H9 (cell line): ENCODE measurements around the gene ADAMTS3. TPM values are rescaled to one million over a fixed set of nuclear protein-coding genes. Genes with fewer than 3 reads are reported as not detected.

Source experiments
- DNase-seq: peaks from one replicate; pipeline ENCODE4 v3.0.0-alpha.2; 2017
- H2AFZ ChIP-seq: one replicate; pipeline ENCODE4 v1.6.1; 2013; ENCODE audit warnings: mild to moderate bottlenecking, low read length, control low read depth, moderate library complexity
- H2AK5ac ChIP-seq: 2 replicates; pipeline ENCODE4 v1.6.1; 2013; ENCODE audit warnings: low read length, control low read depth, mixed read lengths; ENCODE audit not compliant: insufficient read length
- H2BK120ac ChIP-seq: one replicate; pipeline ENCODE4 v1.6.1; 2013; ENCODE audit warnings: low read depth, mild to moderate bottlenecking, low read length, control low read depth, inconsistent platforms; ENCODE audit not compliant: poor library complexity, severe bottlenecking
- H2BK12ac ChIP-seq: 2 replicates; pipeline ENCODE4 v1.6.1; 2013; ENCODE audit warnings: low read length, control low read depth, mixed read lengths, low read depth; ENCODE audit not compliant: insufficient read length
- H2BK15ac ChIP-seq: 2 replicates; pipeline ENCODE4 v1.6.1; 2013; ENCODE audit warnings: low read depth, low read length, control low read depth
- H2BK20ac ChIP-seq: one replicate; pipeline ENCODE4 v1.6.1; 2013; ENCODE audit warnings: low read depth, mild to moderate bottlenecking, low read length, control low read depth, inconsistent platforms; ENCODE audit not compliant: poor library complexity, severe bottlenecking
- H2BK5ac ChIP-seq: 2 replicates; pipeline ENCODE4 v1.6.1; 2013; ENCODE audit warnings: low read length, control low read depth, mixed read lengths; ENCODE audit not compliant: insufficient read length
- H3K14ac ChIP-seq: 2 replicates; pipeline ENCODE4 v1.6.1; 2013; ENCODE audit warnings: low read length, control low read depth; ENCODE audit not compliant: insufficient read depth
- H3K18ac ChIP-seq: 2 replicates; pipeline ENCODE4 v1.6.1; 2013; ENCODE audit warnings: low read depth, mild to moderate bottlenecking, mixed read lengths, low read length, control low read depth; ENCODE audit not compliant: insufficient read length
- H3K23ac ChIP-seq: 2 replicates; pipeline ENCODE4 v1.6.1; 2013; ENCODE audit warnings: low read length, control low read depth, mixed read lengths, low read depth; ENCODE audit not compliant: insufficient read length
- H3K23me2 ChIP-seq: 2 replicates; pipeline ENCODE4 v1.6.1; 2013; ENCODE audit warnings: low read depth, mild to moderate bottlenecking, mixed read lengths, low read length, control low read depth; ENCODE audit not compliant: insufficient read length, poor library complexity, severe bottlenecking
- H3K27ac ChIP-seq: 2 replicates; pipeline ENCODE4 v1.5.1; 2013; ENCODE audit warnings: low read length, control low read depth, mixed read lengths, low read depth; ENCODE audit not compliant: insufficient read length
- H3K27me3 ChIP-seq: 2 replicates; pipeline ENCODE4 v1.6.1; 2013; ENCODE audit warnings: low read length, control low read depth, inconsistent platforms; ENCODE audit not compliant: insufficient read depth
- H3K4ac ChIP-seq: 2 replicates; pipeline ENCODE4 v1.6.1; 2013; ENCODE audit warnings: low read depth, mild to moderate bottlenecking, control low read depth, inconsistent platforms, low read length, moderate library complexity
- H3K4me1 ChIP-seq: 2 replicates; pipeline ENCODE4 v1.6.1; 2013; ENCODE audit warnings: low read length, control low read depth, inconsistent platforms; ENCODE audit not compliant: insufficient read depth
- H3K4me2 ChIP-seq: 2 replicates; pipeline ENCODE4 v1.6.1; 2013; ENCODE audit warnings: low read length, control low read depth, mixed read lengths; ENCODE audit not compliant: insufficient read length, insufficient read depth
- H3K56ac ChIP-seq: 2 replicates; pipeline ENCODE4 v1.6.1; 2013; ENCODE audit warnings: low read depth, mild to moderate bottlenecking, mixed read lengths, low read length, control low read depth; ENCODE audit not compliant: insufficient read length
- H3K79me1 ChIP-seq: 2 replicates; pipeline ENCODE4 v1.6.1; 2013; ENCODE audit warnings: low read depth, mild to moderate bottlenecking, moderate library complexity, low read length, control low read depth, inconsistent platforms; ENCODE audit not compliant: insufficient read depth, poor library complexity, severe bottlenecking
- H3K79me2 ChIP-seq: 2 replicates; pipeline ENCODE4 v1.6.1; 2013; ENCODE audit warnings: low read length, control low read depth, inconsistent platforms; ENCODE audit not compliant: insufficient read depth
- H3K9ac ChIP-seq: 2 replicates; pipeline ENCODE4 v1.6.1; 2013; ENCODE audit warnings: low read length, control low read depth, mixed read lengths; ENCODE audit not compliant: insufficient read length; ENCODE audit errors: extremely low read depth
- H3K9me3 ChIP-seq: one replicate; pipeline ENCODE4 v1.6.1; 2013; ENCODE audit warnings: low read depth, low read length, inconsistent platforms; ENCODE audit not compliant: control insufficient read depth
- H3T11ph ChIP-seq: one replicate; pipeline ENCODE4 v1.6.1; 2013; ENCODE audit warnings: mild to moderate bottlenecking, low read length, control low read depth, inconsistent platforms
- H4K20me1 ChIP-seq: one replicate; pipeline ENCODE4 v1.6.1; 2013; ENCODE audit not compliant: control insufficient read depth, insufficient read length, insufficient read depth
- H4K5ac ChIP-seq: 2 replicates; pipeline ENCODE4 v1.6.1; 2013; ENCODE audit warnings: low read depth, mild to moderate bottlenecking, mixed read lengths, low read length, control low read depth; ENCODE audit not compliant: insufficient read length
- H4K8ac ChIP-seq: replicated peaks from 2 replicates; pipeline ENCODE4 v1.6.1; 2013; ENCODE audit warnings: low read length, control low read depth, mixed read lengths, low read depth; ENCODE audit not compliant: insufficient read length
- H4K91ac ChIP-seq: 2 replicates; pipeline ENCODE4 v1.6.1; 2013; ENCODE audit warnings: low read depth, mild to moderate bottlenecking, moderate library complexity, mixed read lengths, low read length, control low read depth; ENCODE audit not compliant: insufficient read length
- H3K27ac Mint-ChIP-seq, 3 experiments: 2 replicates in 2 of 3; 3 replicates in 1 of 3; pipeline ENCODE4 v1.8.0; 2020 to 2021; ENCODE audit warnings: mixed read lengths in 3 of 3, mild to moderate bottlenecking in 1 of 3, moderate library complexity in 1 of 3
- H3K27me3 Mint-ChIP-seq: 2 replicates; pipeline ENCODE4 v1.8.0; 2021; ENCODE audit warnings: low read depth, mild to moderate bottlenecking, moderate library complexity, mixed read lengths
- H3K36me3 Mint-ChIP-seq, 3 experiments: 2 replicates in 2 of 3; 3 replicates in 1 of 3; pipeline ENCODE4 v1.8.0; 2020 to 2021; ENCODE audit warnings: low read depth in 3 of 3, mixed read lengths in 3 of 3; ENCODE audit not compliant: insufficient read depth in 1 of 3
- H3K4me1 Mint-ChIP-seq, 2 experiments: 2 replicates each; pipeline ENCODE4 v1.8.0; 2020; ENCODE audit warnings: mixed read lengths in 2 of 2
- H3K4me3 Mint-ChIP-seq, 2 experiments: 2 replicates in 1 of 2; 3 replicates in 1 of 2; pipeline ENCODE4 v1.8.0; 2020 to 2021; ENCODE audit warnings: mild to moderate bottlenecking in 2 of 2, mixed read lengths in 2 of 2, moderate library complexity in 1 of 2
- H3K9me3 Mint-ChIP-seq, 2 experiments: 2 replicates in 1 of 2; 3 replicates in 1 of 2; pipeline ENCODE4 v1.8.0; 2020; ENCODE audit warnings: mild to moderate bottlenecking in 2 of 2, mixed read lengths in 2 of 2, moderate library complexity in 1 of 2
- WGBS: extraction: QIAGEN DNeasy Blood & Tissue Kit; methylation state at CpG from one replicate; pipeline ENCODE4 v1.1.7; 2013; ENCODE audit warnings: missing lambda C conversion rate, low lambda C conversion rate, mixed read lengths; ENCODE audit not compliant: insufficient read length; ENCODE audit errors: extremely low coverage; 5-methylcytosine and 5-hydroxymethylcytosine counted together
- total RNA-seq: library from RNA; stranded (reverse); gene quantifications from 2 replicates; pipeline ENCODE4 v1.2.1, GENCODE V29; 2021
- TF ChIP-seq, protein P1 (sequence below): fragments of 200-600 bp; sonication (generic); conservative IDR thresholded peaks from 3 replicates; pipeline ENCODE4 v1.8.0; 2021; ENCODE audit warnings: antibody characterized with exemption, mild to moderate bottlenecking

Gene ADAMTS3
- total RNA-seq, 1 experiment from 2014 or later, result 1.1 TPM

DNA sequence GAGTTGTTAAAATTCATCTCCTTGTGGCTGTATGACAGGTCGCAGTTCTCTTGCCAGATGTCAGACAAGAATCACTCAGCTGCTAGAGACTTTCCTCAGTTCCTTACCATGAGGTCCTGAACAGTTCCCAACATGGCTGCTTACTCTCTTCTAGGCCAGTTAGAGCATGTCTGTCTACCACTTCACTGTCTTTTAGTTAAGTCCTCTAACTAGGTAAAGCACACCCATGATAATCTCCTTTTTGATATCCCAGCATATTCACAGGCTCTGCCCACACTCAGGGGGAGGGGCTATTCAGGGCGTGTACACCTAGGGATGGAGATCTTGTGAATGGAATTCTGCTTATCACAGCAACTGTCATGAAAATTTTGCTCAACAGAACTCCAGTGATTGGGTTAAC is 190.1 kb downstream of the ADAMTS3 start:
- H3K27me3 Mint-ChIP-seq, result no peaks in the 10 kb centered on the region
- H3T11ph ChIP-seq, result no peak overlapping the region
- no peaks in the 10 kb centered on the region for H3K4me1 ChIP-seq
- no peaks in the 10 kb centered on the region for H4K20me1 ChIP-seq
- H3K23me2 ChIP-seq, result no peaks in the 10 kb centered on the region
- no peaks in the 10 kb centered on the region for H3K9me3 ChIP-seq
- no peak overlapping the region for H3K14ac ChIP-seq
- H3K4me3 Mint-ChIP-seq, result no peak overlapping the region
- no peak overlapping the region for H4K5ac ChIP-seq
- no peak overlapping the region for H2BK12ac ChIP-seq
- TF ChIP-seq, protein P1, sequence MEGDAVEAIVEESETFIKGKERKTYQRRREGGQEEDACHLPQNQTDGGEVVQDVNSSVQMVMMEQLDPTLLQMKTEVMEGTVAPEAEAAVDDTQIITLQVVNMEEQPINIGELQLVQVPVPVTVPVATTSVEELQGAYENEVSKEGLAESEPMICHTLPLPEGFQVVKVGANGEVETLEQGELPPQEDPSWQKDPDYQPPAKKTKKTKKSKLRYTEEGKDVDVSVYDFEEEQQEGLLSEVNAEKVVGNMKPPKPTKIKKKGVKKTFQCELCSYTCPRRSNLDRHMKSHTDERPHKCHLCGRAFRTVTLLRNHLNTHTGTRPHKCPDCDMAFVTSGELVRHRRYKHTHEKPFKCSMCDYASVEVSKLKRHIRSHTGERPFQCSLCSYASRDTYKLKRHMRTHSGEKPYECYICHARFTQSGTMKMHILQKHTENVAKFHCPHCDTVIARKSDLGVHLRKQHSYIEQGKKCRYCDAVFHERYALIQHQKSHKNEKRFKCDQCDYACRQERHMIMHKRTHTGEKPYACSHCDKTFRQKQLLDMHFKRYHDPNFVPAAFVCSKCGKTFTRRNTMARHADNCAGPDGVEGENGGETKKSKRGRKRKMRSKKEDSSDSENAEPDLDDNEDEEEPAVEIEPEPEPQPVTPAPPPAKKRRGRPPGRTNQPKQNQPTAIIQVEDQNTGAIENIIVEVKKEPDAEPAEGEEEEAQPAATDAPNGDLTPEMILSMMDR, result no peak
- no peaks in the 10 kb centered on the region for H3K9me3 Mint-ChIP-seq
- H3K27ac Mint-ChIP-seq, result peak overlapping the region in 2 of 3 experiments; percentile 24; a peak in 2 of 7 replicates
- no peak overlapping the region for H3K27ac ChIP-seq
- no peak overlapping the region for H2AK5ac ChIP-seq
- H3K23ac ChIP-seq, result no peak overlapping the region
- no peak overlapping the region for H2BK5ac ChIP-seq
- H4K8ac ChIP-seq, result no peak overlapping the region
- no peak overlapping the region for H2BK20ac ChIP-seq
- H3K36me3 Mint-ChIP-seq, result no peaks in the 10 kb centered on the region
- no peak overlapping the region for H2BK120ac ChIP-seq
- no peaks in the 10 kb centered on the region for H3K79me1 ChIP-seq
- no peak overlapping the region for H3K56ac ChIP-seq
- DNase-seq, result no peak
- H3K27me3 ChIP-seq, result no peaks in the 10 kb centered on the region
- no peak overlapping the region for H3K9ac ChIP-seq
- H3K4me2 ChIP-seq, result no peak overlapping the region
- H3K4ac ChIP-seq, result no peak overlapping the region
- no peak overlapping the region for H3K18ac ChIP-seq
- no peak overlapping the region for H2BK15ac ChIP-seq
- WGBS, result no CpG with 5 or more reads among the region's 2 CpGs
- H3K79me2 ChIP-seq, result no peaks in the 10 kb centered on the region
- H4K91ac ChIP-seq, result no peak overlapping the region
- no peaks in the 10 kb centered on the region for H3K4me1 Mint-ChIP-seq
- no peak overlapping the region for H2AFZ ChIP-seq
